A549 (cell line): ENCODE results near the gene PLXDC1. TPM values are rescaled to one million over a fixed set of nuclear protein-coding genes. Genes with fewer than 3 reads are reported as not detected.
"Not testable (repeated sequence)": the region's sequence is repeated elsewhere in the genome, so short reads cannot be mapped to it uniquely, and the experiment has no call there.

Experiments
- ATAC-seq, 2 experiments: fragments of 200-7000 bp in 1 of 2; fragments of >200 bp in 1 of 2; cut with Nextera tagmentation in 1 of 2; cut with Tn5 transposase in 1 of 2; 3 replicates each; pipeline versions ENCODE4 v1.8.0 to v1.9.1; 2018 to 2020; ENCODE audit warnings: mild to moderate bottlenecking in 1 of 2, moderate library complexity in 1 of 2
- CTCF ChIA-PET: fragments of 300-600 bp; sonication (Branson Sonifier 250); formaldehyde crosslinking; extraction: SDS; loops from one replicate; lab custom pipeline; 2021; ENCODE audit warnings: antibody characterized with exemption, inconsistent platforms; lab: Yijun Ruan, JAX
- POLR2A ChIA-PET: fragments of 350-600 bp; formaldehyde crosslinking; extraction: SDS; loops from one replicate; lab custom pipeline; 2021; ENCODE audit warnings: antibody characterized with exemption, inconsistent platforms; lab: Yijun Ruan, JAX
- DNase-seq, 2 experiments: peaks; one replicate each; pipeline versions ENCODE4 v3.0.0 to v3.0.0-alpha.2; 2011 to 2016; ENCODE audit warnings: low read depth in 1 of 2, low spot score in 1 of 2
- FAIRE-seq: peaks from 2 replicates; lab custom pipeline; 2011; peaks lifted over from hg19 to GRCh38; lab: Jason Lieb, UNC
- H3K27ac ChIP-seq, 2 experiments: fragments of >200 bp; sonication (Bioruptor Twin); formaldehyde crosslinking; 3 replicates each; pipeline ENCODE4 v1.5.1; 2016 to 2017
- H3K4me1 ChIP-seq: fragments of >200 bp; sonication (Bioruptor Twin); formaldehyde crosslinking; 3 replicates; pipeline ENCODE4 v1.6.1; 2016
- H3K4me2 ChIP-seq: fragments of >200 bp; sonication (Bioruptor Twin); formaldehyde crosslinking; 3 replicates; pipeline ENCODE4 v1.6.1; 2016
- H3K4me3 ChIP-seq: fragments of >200 bp; sonication (Bioruptor Twin); formaldehyde crosslinking; 3 replicates; pipeline ENCODE4 v1.5.1; 2016
- H3K9me3 ChIP-seq: fragments of >200 bp; sonication (Bioruptor Twin); formaldehyde crosslinking; 3 replicates; pipeline ENCODE4 v1.6.1; 2016
- BHLHE40 ChIP-seq: IDR thresholded peaks from 2 replicates; pipeline ENCODE4 v1.6.1; 2012; ENCODE audit warnings: low read depth, low read length, inconsistent platforms
- CBX2 ChIP-seq: fragments of 200-600 bp; sonication (generic); IDR thresholded peaks from 2 replicates; pipeline ENCODE4 v1.6.1; 2016; ENCODE audit warnings: low read depth, mild to moderate bottlenecking, borderline replicate concordance
- CBX8 ChIP-seq: fragments of 200-600 bp; sonication (generic); IDR thresholded peaks from 2 replicates; pipeline ENCODE4 v1.6.1; 2016
- EHF ChIP-seq: fragments of 250-450 bp; sonication (Bioruptor Pico); IDR thresholded peaks from 2 replicates; pipeline ENCODE4 v1.5.0; 2020; ENCODE audit warnings: mild to moderate bottlenecking
- EHMT2 ChIP-seq: fragments of 200-600 bp; sonication (generic); IDR thresholded peaks from 2 replicates; pipeline ENCODE4 v1.6.1; 2016; ENCODE audit warnings: antibody characterized with exemption, low read depth, mild to moderate bottlenecking, moderate library complexity
- EP300 ChIP-seq, 2 experiments: fragments of >200 bp; sonication (Bioruptor Twin); formaldehyde crosslinking; IDR thresholded peaks; 2 replicates in 1 of 2; 3 replicates in 1 of 2; pipeline ENCODE4 v1.6.1; 2016 to 2017
- FOSL2 ChIP-seq, 2 experiments: fragments of 450-650 bp in 1 of 2; fragments of >200 bp in 1 of 2; sonication (Bioruptor Twin) in 1 of 2; formaldehyde crosslinking; IDR thresholded peaks; 2 replicates each; pipeline versions ENCODE4 v1.5.0 to v1.6.1; 2016 to 2020; ENCODE audit warnings: mild to moderate bottlenecking in 1 of 2, moderate library complexity in 1 of 2
- FOXS1 ChIP-seq: fragments of 250-450 bp; sonication (Bioruptor Pico); IDR thresholded peaks from 2 replicates; pipeline ENCODE4 v1.5.0; 2020; ENCODE audit warnings: mild to moderate bottlenecking, moderate library complexity
- GATA3 ChIP-seq: IDR thresholded peaks from 2 replicates; pipeline ENCODE4 v1.6.1; 2012; ENCODE audit warnings: borderline replicate concordance
- HDAC2 ChIP-seq: fragments of 200-600 bp; sonication (generic); IDR thresholded peaks from 2 replicates; pipeline ENCODE4 v1.6.1; 2016
- HOXB13 ChIP-seq: fragments of 250-450 bp; sonication (Bioruptor Pico); IDR thresholded peaks from 2 replicates; pipeline ENCODE4 v1.5.0; 2020; ENCODE audit warnings: low read depth, mild to moderate bottlenecking, moderate library complexity
- KDM1A ChIP-seq: fragments of 200-600 bp; sonication (generic); IDR thresholded peaks from 2 replicates; pipeline ENCODE4 v1.6.1; 2016; ENCODE audit warnings: low read depth, mild to moderate bottlenecking
- MAZ ChIP-seq: fragments of 150-350 bp; IDR thresholded peaks from 2 replicates; pipeline ENCODE4 v1.6.1; 2014; ENCODE audit warnings: antibody characterized with exemption, low read depth, low read length, borderline replicate concordance
- NPAS2 ChIP-seq: fragments of 250-450 bp; sonication (Bioruptor Pico); IDR thresholded peaks from 2 replicates; pipeline ENCODE4 v1.8.0; 2022; ENCODE audit warnings: mild to moderate bottlenecking, moderate library complexity, borderline replicate concordance
- NR3C1 ChIP-seq: fragments of >200 bp; sonication (Bioruptor Twin); formaldehyde crosslinking; IDR thresholded peaks from 3 replicates; pipeline ENCODE4 v1.6.1; 2017
- POLR2AphosphoS2 ChIP-seq: conservative IDR thresholded peaks from 2 replicates; pipeline ENCODE4 v1.6.1; 2012; ENCODE audit warnings: low read length, improper control_type of control experiment, inconsistent platforms
- RAD21 ChIP-seq, 2 experiments: fragments of >200 bp in 1 of 2; sonication (Bioruptor Twin) in 1 of 2; formaldehyde crosslinking in 1 of 2; IDR thresholded peaks in 1 of 2; conservative IDR thresholded peaks in 1 of 2; 2 replicates in 1 of 2; 3 replicates in 1 of 2; pipeline ENCODE4 v1.6.1; 2012 to 2018; ENCODE audit warnings: inconsistent platforms in 1 of 2
- RARB ChIP-seq: fragments of 250-450 bp; sonication (Bioruptor Pico); IDR thresholded peaks from 2 replicates; pipeline ENCODE4 v1.8.0; 2021; ENCODE audit warnings: mild to moderate bottlenecking, moderate library complexity
- RCOR1 ChIP-seq: fragments of 150-350 bp; IDR thresholded peaks from 2 replicates; pipeline ENCODE4 v1.6.1; 2014; ENCODE audit warnings: antibody characterized with exemption, low read length, low read depth
- RNF2 ChIP-seq: fragments of 200-600 bp; sonication (generic); IDR thresholded peaks from 2 replicates; pipeline ENCODE4 v1.6.1; 2016; ENCODE audit warnings: low read depth, mild to moderate bottlenecking, antibody characterized with exemption, moderate library complexity, borderline replicate concordance
- SMC3 ChIP-seq: fragments of >200 bp; sonication (Bioruptor Twin); formaldehyde crosslinking; IDR thresholded peaks from 3 replicates; pipeline ENCODE4 v1.6.1; 2018; ENCODE audit warnings: inconsistent platforms
- SREBF2 ChIP-seq: fragments of 450-650 bp; IDR thresholded peaks from 2 replicates; pipeline ENCODE4 v1.6.1; 2014; ENCODE audit warnings: mild to moderate bottlenecking, moderate library complexity
- TFCP2L1 ChIP-seq: fragments of 250-450 bp; sonication (Bioruptor Pico); IDR thresholded peaks from 2 replicates; pipeline ENCODE4 v1.5.0; 2021; ENCODE audit warnings: mild to moderate bottlenecking
- ZFP36 ChIP-seq: fragments of 450-650 bp; IDR thresholded peaks from 2 replicates; pipeline ENCODE4 v1.6.1; 2014; ENCODE audit warnings: borderline replicate concordance; ENCODE audit not compliant: partially characterized antibody
- ZSCAN20 ChIP-seq: fragments of 250-450 bp; sonication (Bioruptor Pico); IDR thresholded peaks from 2 replicates; pipeline ENCODE4 v1.8.0; 2022; ENCODE audit warnings: mild to moderate bottlenecking, moderate library complexity
- WGBS: methylation state at CpG from one replicate; pipeline ENCODE4 v1.1.6; 2017; ENCODE audit errors: missing lambda C conversion rate; 5-methylcytosine and 5-hydroxymethylcytosine counted together
- polyA plus RNA-seq, 4 experiments: library from polyadenylated mRNA; depleted of rRNA in 3 of 4; stranded (reverse); fragments of >200 nt; fragmentation: RNase III in 1 of 4; extraction: RNeasy Plus Mini Kit Qiagen cat#74134 plus additional on column Dnase treatment in 1 of 4; gene quantifications; 2 replicates in 3 of 4; 3 replicates in 1 of 4; pipeline ENCODE4 v1.2.3, GENCODE V29; 2011 to 2017
- TF ChIP-seq, protein P1 (sequence below): fragments of 200-600 bp; sonication (generic); IDR thresholded peaks from 2 replicates; pipeline ENCODE4 v1.6.1; 2016; ENCODE audit warnings: antibody characterized with exemption, mild to moderate bottlenecking, moderate library complexity
- TF ChIP-seq, protein P2 (sequence below): IDR thresholded peaks from 2 replicates; pipeline ENCODE4 v1.6.1; 2012
- TF ChIP-seq, protein P3 (sequence below): fragments of 150-350 bp; IDR thresholded peaks from 2 replicates; pipeline ENCODE4 v1.6.1; 2014; ENCODE audit warnings: low read depth, mild to moderate bottlenecking, low read length
- TF ChIP-seq, protein P4 (sequence below): IDR thresholded peaks from 2 replicates; pipeline ENCODE4 v1.6.1; 2012; ENCODE audit warnings: low read depth, borderline replicate concordance

PLXDC1 gene
- polyA plus RNA-seq, 2 of the 4 experiments (the other 2 are of a cell fraction), result 0.31 to 0.36 TPM

DNA sequence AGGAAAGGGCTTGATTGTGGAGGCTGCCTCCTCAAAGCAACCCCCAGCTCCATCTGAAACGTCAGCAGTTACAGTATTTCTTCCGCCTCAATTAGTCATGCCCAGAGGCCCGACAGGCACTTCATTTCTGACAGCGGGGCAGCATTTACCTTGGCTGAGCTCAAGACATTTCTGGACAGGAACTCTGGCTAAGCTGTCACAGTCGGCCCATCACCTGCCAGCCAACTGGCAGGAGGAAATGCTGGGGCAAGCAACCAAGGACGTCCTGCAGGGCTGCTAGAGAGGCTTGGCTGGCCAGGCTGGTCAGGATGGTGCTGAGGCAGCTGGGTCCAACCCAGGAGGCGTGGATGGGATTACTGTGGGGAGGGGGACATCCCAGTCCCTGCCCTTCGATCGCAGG is 27.8 kb downstream of the PLXDC1 start:
- DNase-seq (no peak), ATAC-seq (no peak), FAIRE-seq (no peak)
- Histone ChIP-seq H3K4me1 (no peaks in the 10 kb centered on the region), H3K27ac (no peak overlapping the region), H3K4me3 (no peak overlapping the region), H3K9me3 (no peaks in the 10 kb centered on the region), H3K4me2 (no peak overlapping the region)
- WGBS, result 77% methylated on average over 7 of the region's 9 CpGs
- POLR2A ChIA-PET, result no interaction called here
- CTCF ChIA-PET, result interaction anchor here (1.1 to 5.3 kb wide), 7 partner anchors 12 to 565 kb away, joined by 3 to 33 read pairs (median 3); partner anchors contain the start of gene PLXDC1
- TF ChIP-seq POLR2AphosphoS2 (no peak), CBX2 (no peak), HDAC2 (no peak), EP300 (IDR thresholded peaks at IDR 0.05) (no peak), FOSL2 (IDR thresholded peaks at IDR 0.05) (no peak), FOSL2 (CRISPR knock-in tag; IDR thresholded peaks at IDR 0.05) (no peak), ZSCAN20 (CRISPR knock-in tag) (no peak), EHF (CRISPR knock-in tag) (no peak), ZFP36 (no peak), NPAS2 (CRISPR knock-in tag) (no peak), RARB (CRISPR knock-in tag) (no peak), SREBF2 (no peak), RAD21 (conservative IDR thresholded peaks at IDR 0.05 in 1 of 2, IDR thresholded peaks at IDR 0.05 in 1 of 2) (no peak), RNF2 (no peak), RCOR1 (no peak)
- TF ChIP-seq, protein P1, sequence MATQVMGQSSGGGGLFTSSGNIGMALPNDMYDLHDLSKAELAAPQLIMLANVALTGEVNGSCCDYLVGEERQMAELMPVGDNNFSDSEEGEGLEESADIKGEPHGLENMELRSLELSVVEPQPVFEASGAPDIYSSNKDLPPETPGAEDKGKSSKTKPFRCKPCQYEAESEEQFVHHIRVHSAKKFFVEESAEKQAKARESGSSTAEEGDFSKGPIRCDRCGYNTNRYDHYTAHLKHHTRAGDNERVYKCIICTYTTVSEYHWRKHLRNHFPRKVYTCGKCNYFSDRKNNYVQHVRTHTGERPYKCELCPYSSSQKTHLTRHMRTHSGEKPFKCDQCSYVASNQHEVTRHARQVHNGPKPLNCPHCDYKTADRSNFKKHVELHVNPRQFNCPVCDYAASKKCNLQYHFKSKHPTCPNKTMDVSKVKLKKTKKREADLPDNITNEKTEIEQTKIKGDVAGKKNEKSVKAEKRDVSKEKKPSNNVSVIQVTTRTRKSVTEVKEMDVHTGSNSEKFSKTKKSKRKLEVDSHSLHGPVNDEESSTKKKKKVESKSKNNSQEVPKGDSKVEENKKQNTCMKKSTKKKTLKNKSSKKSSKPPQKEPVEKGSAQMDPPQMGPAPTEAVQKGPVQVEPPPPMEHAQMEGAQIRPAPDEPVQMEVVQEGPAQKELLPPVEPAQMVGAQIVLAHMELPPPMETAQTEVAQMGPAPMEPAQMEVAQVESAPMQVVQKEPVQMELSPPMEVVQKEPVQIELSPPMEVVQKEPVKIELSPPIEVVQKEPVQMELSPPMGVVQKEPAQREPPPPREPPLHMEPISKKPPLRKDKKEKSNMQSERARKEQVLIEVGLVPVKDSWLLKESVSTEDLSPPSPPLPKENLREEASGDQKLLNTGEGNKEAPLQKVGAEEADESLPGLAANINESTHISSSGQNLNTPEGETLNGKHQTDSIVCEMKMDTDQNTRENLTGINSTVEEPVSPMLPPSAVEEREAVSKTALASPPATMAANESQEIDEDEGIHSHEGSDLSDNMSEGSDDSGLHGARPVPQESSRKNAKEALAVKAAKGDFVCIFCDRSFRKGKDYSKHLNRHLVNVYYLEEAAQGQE, result no peak
- TF ChIP-seq, protein P2, sequence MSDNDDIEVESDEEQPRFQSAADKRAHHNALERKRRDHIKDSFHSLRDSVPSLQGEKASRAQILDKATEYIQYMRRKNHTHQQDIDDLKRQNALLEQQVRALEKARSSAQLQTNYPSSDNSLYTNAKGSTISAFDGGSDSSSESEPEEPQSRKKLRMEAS, result no peak
- TF ChIP-seq, protein P3, sequence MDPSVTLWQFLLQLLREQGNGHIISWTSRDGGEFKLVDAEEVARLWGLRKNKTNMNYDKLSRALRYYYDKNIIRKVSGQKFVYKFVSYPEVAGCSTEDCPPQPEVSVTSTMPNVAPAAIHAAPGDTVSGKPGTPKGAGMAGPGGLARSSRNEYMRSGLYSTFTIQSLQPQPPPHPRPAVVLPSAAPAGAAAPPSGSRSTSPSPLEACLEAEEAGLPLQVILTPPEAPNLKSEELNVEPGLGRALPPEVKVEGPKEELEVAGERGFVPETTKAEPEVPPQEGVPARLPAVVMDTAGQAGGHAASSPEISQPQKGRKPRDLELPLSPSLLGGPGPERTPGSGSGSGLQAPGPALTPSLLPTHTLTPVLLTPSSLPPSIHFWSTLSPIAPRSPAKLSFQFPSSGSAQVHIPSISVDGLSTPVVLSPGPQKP, result no peak
- TF ChIP-seq, protein P4, sequence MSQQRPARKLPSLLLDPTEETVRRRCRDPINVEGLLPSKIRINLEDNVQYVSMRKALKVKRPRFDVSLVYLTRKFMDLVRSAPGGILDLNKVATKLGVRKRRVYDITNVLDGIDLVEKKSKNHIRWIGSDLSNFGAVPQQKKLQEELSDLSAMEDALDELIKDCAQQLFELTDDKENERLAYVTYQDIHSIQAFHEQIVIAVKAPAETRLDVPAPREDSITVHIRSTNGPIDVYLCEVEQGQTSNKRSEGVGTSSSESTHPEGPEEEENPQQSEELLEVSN, result no peak

DNA sequence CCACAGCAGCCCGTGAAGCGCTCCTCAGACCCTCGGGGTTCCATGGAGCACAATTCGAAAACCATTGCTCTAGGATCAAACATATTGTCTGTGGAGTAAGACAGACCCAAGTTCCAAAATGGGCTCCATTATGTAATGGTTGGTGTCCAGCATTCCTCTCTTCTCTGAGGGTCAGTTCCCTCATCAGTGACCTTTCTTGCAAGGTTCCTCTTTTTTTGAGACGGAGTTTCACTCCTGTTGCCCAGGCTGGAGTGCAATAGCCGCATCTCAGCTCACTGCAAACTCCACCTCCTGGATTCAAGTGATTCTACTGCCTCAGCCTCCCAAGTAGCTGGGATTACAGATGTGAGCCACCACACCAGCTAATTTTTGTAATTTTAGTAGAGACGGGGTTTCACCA is 28.4 kb downstream of the PLXDC1 start:
- Histone ChIP-seq H3K4me1 (no peaks in the 10 kb centered on the region), H3K9me3 (no peaks in the 10 kb centered on the region), H3K27ac (no peak overlapping the region), H3K4me3 (no peak overlapping the region), H3K4me2 (no peak overlapping the region)
- ChIA-PET POLR2A (no interaction called here), CTCF (interaction anchor here (0.6 to 5.3 kb wide), 8 partner anchors 24 to 182 kb away, joined by 3 to 33 read pairs (median 3); partner anchors contain the start of gene PLXDC1)
- TF ChIP-seq HOXB13 (CRISPR knock-in tag) (no peak), SMC3 (no peak), EHMT2 (no peak), TFCP2L1 (no peak), NR3C1 (no peak), CBX8 (no peak), MAZ (no peak), FOXS1 (CRISPR knock-in tag) (no peak), EHF (CRISPR knock-in tag) (no peak), KDM1A (no peak), GATA3 (no peak), BHLHE40 (no peak)
- TF ChIP-seq, protein P3, result no peak
- ATAC-seq (no peak), DNase-seq (no peak), FAIRE-seq (no peak)
- WGBS, result 78% methylated on average over 7 of the region's 7 CpGs

DNA sequence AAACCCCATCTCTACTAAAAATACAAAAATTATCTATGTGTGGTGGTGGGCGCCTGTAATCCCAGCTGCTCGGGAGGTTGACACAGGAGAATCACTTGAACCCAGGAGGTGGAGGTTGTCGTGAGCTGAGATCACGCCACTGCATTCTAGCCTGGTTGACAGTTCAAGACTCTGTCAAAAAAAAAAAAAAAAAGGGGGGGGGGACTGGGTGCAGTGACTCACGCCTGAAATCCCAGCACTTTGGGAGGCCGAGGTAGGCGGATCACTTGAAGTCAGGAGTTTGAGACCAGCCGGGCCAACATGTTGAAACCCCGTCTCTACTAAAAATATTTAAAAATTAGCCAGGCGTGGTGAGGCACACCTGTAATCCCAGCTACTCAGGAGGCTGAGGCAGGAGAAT is 29.5 kb downstream of the PLXDC1 start:
- WGBS, result 81% methylated on average over 10 of the region's 10 CpGs
- H3K4me2 ChIP-seq, H3K27ac ChIP-seq, H3K9me3 ChIP-seq, DNase-seq, ATAC-seq, H3K4me1 ChIP-seq, FAIRE-seq, H3K4me3 ChIP-seq: not testable (repeated sequence)
- ChIA-PET CTCF (interaction anchor here (0.6 to 5.3 kb wide), 3 partner anchors 31 to 135 kb away, joined by 3 to 33 read pairs (median 3); partner anchors contain the start of gene PLXDC1), POLR2A (interaction anchor here (0.6 kb wide), 2 partner anchors 32 to 211 kb away, joined by 3 to 5 read pairs; no protein-coding TSS in a partner anchor)
